Smooth muscle cell (in vitro differentiated cells): Measurements from ENCODE around the gene PARD3. TPM values are rescaled to one million over a fixed set of nuclear protein-coding genes. Genes with fewer than 3 reads are reported as not detected.
"Not testable (repeated sequence)": the region's sequence is repeated elsewhere in the genome, so short reads cannot be mapped to it uniquely, and the experiment has no call there.

Experiments
- DNase-seq: peaks from one replicate; lab custom pipeline; 2025; ENCODE audit not compliant: unreplicated experiment; lab: John Stamatoyannopoulos, UW
- H2AFZ ChIP-seq: fragments of 200-600 bp; sonication (generic); 2 replicates; pipeline ENCODE4 v1.6.0; 2016; ENCODE audit warnings: antibody characterized with exemption, low read depth, mild to moderate bottlenecking
- H3F3A ChIP-seq: fragments of 200-600 bp; sonication (generic); 2 replicates; pipeline ENCODE4 v1.6.0; 2017; ENCODE audit warnings: antibody characterized with exemption, low read depth
- H3K27ac ChIP-seq: fragments of 200-600 bp; sonication (generic); 2 replicates; pipeline ENCODE4 v1.5.1; 2016; ENCODE audit warnings: low read depth, mild to moderate bottlenecking
- H3K27me3 ChIP-seq: fragments of 200-600 bp; sonication (generic); 2 replicates; pipeline ENCODE4 v1.6.1; 2016; ENCODE audit warnings: low read depth, mild to moderate bottlenecking
- H3K36me3 ChIP-seq: fragments of 200-600 bp; sonication (generic); 2 replicates; pipeline ENCODE4 v1.5.1; 2016; ENCODE audit warnings: low read depth
- H3K4me1 ChIP-seq: fragments of 200-600 bp; sonication (generic); 2 replicates; pipeline ENCODE4 v1.5.1; 2016; ENCODE audit warnings: low read depth
- H3K4me2 ChIP-seq: fragments of 200-600 bp; sonication (generic); 2 replicates; pipeline ENCODE4 v1.6.0; 2016; ENCODE audit warnings: mild to moderate bottlenecking
- H3K4me3 ChIP-seq: fragments of 200-600 bp; sonication (generic); 2 replicates; pipeline ENCODE4 v1.5.1; 2016; ENCODE audit warnings: mild to moderate bottlenecking
- H3K79me2 ChIP-seq: fragments of 200-600 bp; sonication (generic); 2 replicates; pipeline ENCODE4 v1.6.0; 2016; ENCODE audit warnings: low read depth, mild to moderate bottlenecking
- H3K9ac ChIP-seq: fragments of 200-600 bp; sonication (generic); 2 replicates; pipeline ENCODE4 v1.6.0; 2016; ENCODE audit warnings: low read depth
- H3K9me3 ChIP-seq: fragments of 200-600 bp; sonication (generic); replicated peaks from 2 replicates; pipeline ENCODE4 v1.5.1; 2016; ENCODE audit warnings: low read depth
- H4K20me1 ChIP-seq: fragments of 200-600 bp; sonication (generic); 2 replicates; pipeline ENCODE4 v1.6.0; 2016; ENCODE audit warnings: low read depth
- CTCF ChIP-seq: fragments of 200-600 bp; sonication (generic); IDR thresholded peaks from 2 replicates; pipeline ENCODE4 v1.5.1; 2017; ENCODE audit warnings: borderline replicate concordance, mild to moderate bottlenecking, antibody characterized with exemption; ENCODE audit not compliant: insufficient read depth, poor library complexity, severe bottlenecking
- WGBS: methylation state at CpG from one replicate; pipeline ENCODE4 v1.1.7; 2016; ENCODE audit warnings: low lambda C conversion rate; 5-methylcytosine and 5-hydroxymethylcytosine counted together
- polyA plus RNA-seq: library from polyadenylated mRNA; unstranded; fragments of >200 nt; fragmentation: Nextera tagmentation; extraction: Ambion mirVana; gene quantifications from 2 replicates; pipeline ENCODE4 v1.2.1, GENCODE V29; 2016
- total RNA-seq: library from RNA; depleted of rRNA; stranded (reverse); fragments of >200 nt; gene quantifications from 2 replicates; pipeline ENCODE4 v1.2.3, GENCODE V29; 2014

Gene PARD3
- total and polyA plus RNA-seq, 2 experiments from 2014 or later: 17.5 to 26.0 TPM

GRCh38 chr10:34427911-34428216 lies 387.2 kb downstream of the PARD3 start:
- DNase-seq: no peak
- Histone ChIP-seq H3K4me2 (no peak overlapping the region), H3K4me1 (no peaks in the 10 kb centered on the region), H3K27me3 (no peaks in the 10 kb centered on the region), H3K9ac (no peak overlapping the region), H3K4me3 (no peak overlapping the region), H3F3A (no peaks in the 10 kb centered on the region), H4K20me1 (peaks cover 5% of the 10 kb centered on the region), H3K9me3 (no peaks in the 10 kb centered on the region), H3K27ac (no peak overlapping the region), H3K79me2 (no peaks in the 10 kb centered on the region), H3K36me3 (no peaks in the 10 kb centered on the region), H2AFZ (no peak overlapping the region)
- 58% methylated on average over 3 of the region's 3 CpGs for WGBS
- TF ChIP-seq CTCF: no peak

- not testable (repeated sequence) for DNase-seq, H3K4me2 ChIP-seq, H3K79me2 ChIP-seq, H3K27ac ChIP-seq, H3K27me3 ChIP-seq, H3K36me3 ChIP-seq, H3K4me1 ChIP-seq, H3F3A ChIP-seq, H3K9ac ChIP-seq, H3K9me3 ChIP-seq, H2AFZ ChIP-seq, H4K20me1 ChIP-seq
- 45% methylated on average over 19 of the region's 20 CpGs for WGBS
- H3K4me3 ChIP-seq: peak overlapping the region; percentile 28
Observed at GRCh38 chr10:34427158-34427910, 387.8 kb downstream of the PARD3 start.

- H3K79me2 ChIP-seq, H3K27me3 ChIP-seq, H4K20me1 ChIP-seq, H3F3A ChIP-seq, DNase-seq, H3K36me3 ChIP-seq, H3K4me2 ChIP-seq, H3K9me3 ChIP-seq, H3K4me1 ChIP-seq, H3K9ac ChIP-seq, H2AFZ ChIP-seq, H3K27ac ChIP-seq: not testable (repeated sequence)
- 68% methylated on average over 7 of the region's 7 CpGs for WGBS
- H3K4me3 ChIP-seq: peak overlapping the region; percentile 28
Observed at GRCh38 chr10:34426538-34427157, 388.4 kb downstream of the PARD3 start.

- no peak overlapping the region for H3K9ac ChIP-seq
Observed at GRCh38 chr10:34426041-34426440, 389.1 kb downstream of the PARD3 start.

More at GRCh38 chr10:34426041-34426440, 389.1 kb downstream of the PARD3 start:
- no peaks in the 10 kb centered on the region for H3K36me3 ChIP-seq
- H4K20me1 ChIP-seq: no peaks in the 10 kb centered on the region
- H3K27me3 ChIP-seq: no peaks in the 10 kb centered on the region
- no peak overlapping the region for H3K4me2 ChIP-seq
- no peak overlapping the region for H3K27ac ChIP-seq
- H3K4me1 ChIP-seq: no peaks in the 10 kb centered on the region
- H3K9me3 ChIP-seq: no peaks in the 10 kb centered on the region
- no peak overlapping the region for H3K4me3 ChIP-seq
- H3K79me2 ChIP-seq: no peaks in the 10 kb centered on the region
- WGBS: 64% methylated on average over 3 of the region's 3 CpGs
- no peaks in the 10 kb centered on the region for H3F3A ChIP-seq
- DNase-seq: no peak
- TF ChIP-seq CTCF: no peak
- H2AFZ ChIP-seq: no peak overlapping the region
